Liver (tissue), 3 donors: ENCODE results near the gene NDC1.

Source experiments
- RXRA ChIP-seq, 2 donors: IDR thresholded peaks; 2 replicates each; pipeline ENCODE4 v1.6.1; 2017 to 2018; ENCODE audit warnings: antibody characterized with exemption in 2 of 2, mild to moderate bottlenecking in 1 of 2
- SP1 ChIP-seq: IDR thresholded peaks from 2 replicates; pipeline ENCODE4 v1.6.1; 2018; ENCODE audit warnings: antibody characterized with exemption, mild to moderate bottlenecking
- TF ChIP-seq, protein P1 (sequence below): IDR thresholded peaks from 2 replicates; pipeline ENCODE4 v1.6.1; 2016; ENCODE audit warnings: antibody characterized with exemption
- TF ChIP-seq, protein P2 (sequence below): fragments of 150-350 bp; IDR thresholded peaks from 2 replicates; pipeline ENCODE4 v1.5.1; 2017; ENCODE audit warnings: improper control_type of control experiment, low read depth, low read length; ENCODE audit not compliant: missing input control
- TF ChIP-seq, protein P3 (sequence below): IDR thresholded peaks from 2 replicates; pipeline ENCODE4 v1.6.1; 2016; ENCODE audit warnings: antibody characterized with exemption
- TF ChIP-seq, protein P4 (sequence below): IDR thresholded peaks from 2 replicates; pipeline ENCODE4 v1.6.1; 2016; ENCODE audit warnings: antibody characterized with exemption, mild to moderate bottlenecking
- donor health status: healthy.
- donor health status: healthy.

DNA sequence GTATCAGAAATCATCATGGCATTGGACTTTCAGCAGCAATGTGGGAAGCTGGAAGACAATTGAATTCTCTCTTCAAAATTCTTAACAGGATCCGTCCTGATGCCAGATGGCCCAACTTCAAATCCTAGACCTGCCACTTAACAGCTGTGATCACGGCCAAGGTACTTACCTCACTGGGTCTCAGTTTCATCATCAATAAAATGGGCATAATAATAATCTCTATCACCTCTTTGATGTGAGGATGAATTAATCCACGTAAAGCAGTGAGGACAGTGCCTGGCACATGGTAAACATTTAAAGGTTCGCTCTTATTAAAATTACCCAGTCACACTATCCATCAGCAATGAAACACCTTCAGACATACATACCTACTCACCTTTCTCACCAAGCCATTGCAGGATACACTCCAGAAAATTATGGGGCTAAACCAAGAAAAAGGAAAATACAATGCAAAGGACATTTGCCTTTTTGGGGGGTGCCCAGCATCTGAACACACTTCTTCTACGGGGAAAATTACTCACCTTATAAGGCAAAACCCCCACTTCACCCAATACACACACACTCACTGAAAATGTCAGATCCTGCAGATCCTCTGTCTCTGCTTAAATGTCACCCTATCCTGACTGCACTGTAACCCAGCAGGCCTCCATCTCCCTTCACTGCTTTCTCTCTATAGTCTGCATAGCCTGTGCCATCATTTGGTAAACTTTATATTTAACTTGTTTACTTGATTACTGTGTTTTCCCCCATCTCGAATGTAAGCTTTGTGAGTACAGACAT lies 120.9 kb downstream of the NDC1 start:
- TF ChIP-seq, protein P1, sequence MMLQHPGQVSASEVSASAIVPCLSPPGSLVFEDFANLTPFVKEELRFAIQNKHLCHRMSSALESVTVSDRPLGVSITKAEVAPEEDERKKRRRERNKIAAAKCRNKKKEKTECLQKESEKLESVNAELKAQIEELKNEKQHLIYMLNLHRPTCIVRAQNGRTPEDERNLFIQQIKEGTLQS: no peak
- TF ChIP-seq, protein P2, sequence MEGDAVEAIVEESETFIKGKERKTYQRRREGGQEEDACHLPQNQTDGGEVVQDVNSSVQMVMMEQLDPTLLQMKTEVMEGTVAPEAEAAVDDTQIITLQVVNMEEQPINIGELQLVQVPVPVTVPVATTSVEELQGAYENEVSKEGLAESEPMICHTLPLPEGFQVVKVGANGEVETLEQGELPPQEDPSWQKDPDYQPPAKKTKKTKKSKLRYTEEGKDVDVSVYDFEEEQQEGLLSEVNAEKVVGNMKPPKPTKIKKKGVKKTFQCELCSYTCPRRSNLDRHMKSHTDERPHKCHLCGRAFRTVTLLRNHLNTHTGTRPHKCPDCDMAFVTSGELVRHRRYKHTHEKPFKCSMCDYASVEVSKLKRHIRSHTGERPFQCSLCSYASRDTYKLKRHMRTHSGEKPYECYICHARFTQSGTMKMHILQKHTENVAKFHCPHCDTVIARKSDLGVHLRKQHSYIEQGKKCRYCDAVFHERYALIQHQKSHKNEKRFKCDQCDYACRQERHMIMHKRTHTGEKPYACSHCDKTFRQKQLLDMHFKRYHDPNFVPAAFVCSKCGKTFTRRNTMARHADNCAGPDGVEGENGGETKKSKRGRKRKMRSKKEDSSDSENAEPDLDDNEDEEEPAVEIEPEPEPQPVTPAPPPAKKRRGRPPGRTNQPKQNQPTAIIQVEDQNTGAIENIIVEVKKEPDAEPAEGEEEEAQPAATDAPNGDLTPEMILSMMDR: no peak
- TF ChIP-seq, protein P3, sequence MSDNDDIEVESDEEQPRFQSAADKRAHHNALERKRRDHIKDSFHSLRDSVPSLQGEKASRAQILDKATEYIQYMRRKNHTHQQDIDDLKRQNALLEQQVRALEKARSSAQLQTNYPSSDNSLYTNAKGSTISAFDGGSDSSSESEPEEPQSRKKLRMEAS: no peak
- TF ChIP-seq SP1 (no peak), RXRA (IDR thresholded peaks at IDR 0.05) (no peak)
- TF ChIP-seq, protein P4, sequence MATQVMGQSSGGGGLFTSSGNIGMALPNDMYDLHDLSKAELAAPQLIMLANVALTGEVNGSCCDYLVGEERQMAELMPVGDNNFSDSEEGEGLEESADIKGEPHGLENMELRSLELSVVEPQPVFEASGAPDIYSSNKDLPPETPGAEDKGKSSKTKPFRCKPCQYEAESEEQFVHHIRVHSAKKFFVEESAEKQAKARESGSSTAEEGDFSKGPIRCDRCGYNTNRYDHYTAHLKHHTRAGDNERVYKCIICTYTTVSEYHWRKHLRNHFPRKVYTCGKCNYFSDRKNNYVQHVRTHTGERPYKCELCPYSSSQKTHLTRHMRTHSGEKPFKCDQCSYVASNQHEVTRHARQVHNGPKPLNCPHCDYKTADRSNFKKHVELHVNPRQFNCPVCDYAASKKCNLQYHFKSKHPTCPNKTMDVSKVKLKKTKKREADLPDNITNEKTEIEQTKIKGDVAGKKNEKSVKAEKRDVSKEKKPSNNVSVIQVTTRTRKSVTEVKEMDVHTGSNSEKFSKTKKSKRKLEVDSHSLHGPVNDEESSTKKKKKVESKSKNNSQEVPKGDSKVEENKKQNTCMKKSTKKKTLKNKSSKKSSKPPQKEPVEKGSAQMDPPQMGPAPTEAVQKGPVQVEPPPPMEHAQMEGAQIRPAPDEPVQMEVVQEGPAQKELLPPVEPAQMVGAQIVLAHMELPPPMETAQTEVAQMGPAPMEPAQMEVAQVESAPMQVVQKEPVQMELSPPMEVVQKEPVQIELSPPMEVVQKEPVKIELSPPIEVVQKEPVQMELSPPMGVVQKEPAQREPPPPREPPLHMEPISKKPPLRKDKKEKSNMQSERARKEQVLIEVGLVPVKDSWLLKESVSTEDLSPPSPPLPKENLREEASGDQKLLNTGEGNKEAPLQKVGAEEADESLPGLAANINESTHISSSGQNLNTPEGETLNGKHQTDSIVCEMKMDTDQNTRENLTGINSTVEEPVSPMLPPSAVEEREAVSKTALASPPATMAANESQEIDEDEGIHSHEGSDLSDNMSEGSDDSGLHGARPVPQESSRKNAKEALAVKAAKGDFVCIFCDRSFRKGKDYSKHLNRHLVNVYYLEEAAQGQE: no peak
